ENCODE measurements around the gene LHB. TPM values are rescaled to one million over a fixed set of nuclear protein-coding genes. Genes with fewer than 3 reads are reported as not detected.

The LHB gene
- total and polyA plus RNA-seq, 12 donors: 0.38 to 8.8 (median 1.8) TPM; not detected in 5

DNA sequence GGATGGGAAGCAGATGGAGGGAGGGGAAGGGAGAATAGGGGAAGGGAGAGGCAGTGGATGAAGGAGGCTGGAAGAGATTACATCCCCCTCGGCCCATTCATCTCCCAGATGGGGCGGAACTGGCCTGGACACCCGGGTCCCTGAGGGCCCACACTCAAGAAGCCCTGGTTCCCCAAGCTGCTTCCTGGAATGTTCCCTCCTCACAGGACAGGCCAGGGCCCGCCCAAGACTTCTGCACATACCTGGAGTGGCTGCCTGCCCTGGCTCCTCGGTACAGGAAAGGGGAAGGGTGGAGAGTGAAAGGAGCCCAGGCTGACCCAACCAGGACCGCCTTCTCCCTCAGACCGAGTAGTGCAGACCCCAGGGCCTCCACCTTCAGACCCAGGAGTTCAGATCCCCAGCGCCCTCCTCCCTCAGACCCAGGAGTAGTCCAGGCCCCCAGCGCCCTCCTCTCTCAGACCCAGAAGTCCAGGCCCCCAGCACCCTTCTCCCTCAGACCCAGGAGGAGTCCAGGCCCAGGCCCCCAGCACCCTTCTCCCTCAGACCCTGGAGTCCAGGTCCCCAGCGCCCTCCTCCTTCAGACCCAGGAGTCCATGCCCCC is 47.2 kb upstream of the LHB start:
- intact Hi-C loops (cut with DNase I): no loop called here
- TF ChIP-seq POLR2A (IDR thresholded peaks at IDR 0.05): no peak
- TF ChIP-seq CTCF (IDR thresholded peaks at IDR 0.05): no peak
- Histone ChIP-seq H3K9me3 (replicated peaks in 1 of 3) (no peaks in the 10 kb centered on the region), H3K4me3 (no peak overlapping the region), H3K27me3 (peaks cover 6% of the 10 kb centered on the region), H3K36me3 (replicated peaks in 1 of 2) (no peaks in the 10 kb centered on the region), H3K27ac (no peak overlapping the region), H3K4me1 (replicated peaks in 1 of 2) (peaks cover 0 to 6% of the 10 kb centered on the region in 2 donors)
- DNase-seq: no peak
- 59 to 71% (median 67%) methylated on average over 3 to 10 of the region's 10 CpGs for WGBS, 4 donors

- H3K9me3 ChIP-seq (replicated peaks in 1 of 3): no peaks in the 10 kb centered on the region
- WGBS, 4 donors: 73 to 80% (median 76%) methylated on average over 1 to 25 of the region's 25 CpGs; no CpG with 5 or more reads in 1 of the 4 donors
- no peak overlapping the region for H3K4me3 ChIP-seq
- peaks cover 10% of the 10 kb centered on the region for H3K27me3 ChIP-seq
- no peaks in the 10 kb centered on the region for H3K36me3 ChIP-seq (replicated peaks in 1 of 2)
- H3K4me1 ChIP-seq (replicated peaks in 1 of 2): peaks cover 0 to 22% of the 10 kb centered on the region in 2 donors
- no peak overlapping the region for H3K27ac ChIP-seq
- TF ChIP-seq CTCF (IDR thresholded peaks at IDR 0.05) (no peak), POLR2A (IDR thresholded peaks at IDR 0.05) (no peak)
- intact Hi-C loops (cut with DNase I): no loop called here
- no peak for DNase-seq
Observed at GRCh38 chr19:49061445-49061844, 44.6 kb upstream of the LHB start.

DNA sequence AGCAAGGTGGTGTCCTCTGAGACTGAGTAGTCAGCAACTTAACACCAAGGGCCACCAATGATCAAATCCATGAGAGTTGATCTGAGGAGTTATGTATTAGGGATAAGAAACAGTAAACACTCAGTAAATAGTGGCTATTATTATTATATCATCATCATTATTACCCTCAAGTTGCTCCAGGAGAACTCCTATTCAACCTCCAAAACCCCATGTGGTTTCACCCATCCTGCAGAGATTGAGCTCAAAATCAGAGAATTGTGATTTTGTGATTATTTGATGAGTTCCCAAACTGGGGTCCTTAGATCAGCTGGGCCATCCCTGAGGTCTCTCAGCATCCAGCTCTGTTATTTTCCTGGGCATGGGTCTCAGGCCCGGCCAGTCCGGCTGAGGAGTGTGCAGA is 44.1 kb upstream of the LHB start:
- 80 to 100% (median 98%) methylated on average over 2 of the region's 2 CpGs for WGBS, 4 donors
- intact Hi-C loops (cut with DNase I): no loop called here
- Histone ChIP-seq H3K27me3 (peaks cover 10% of the 10 kb centered on the region), H3K36me3 (replicated peaks in 1 of 2) (no peaks in the 10 kb centered on the region), H3K27ac (no peak overlapping the region), H3K9me3 (replicated peaks in 1 of 3) (no peaks in the 10 kb centered on the region), H3K4me3 (no peak overlapping the region), H3K4me1 (replicated peaks in 1 of 2) (peaks cover 0 to 26% of the 10 kb centered on the region in 2 donors)
- no peak for TF ChIP-seq CTCF (IDR thresholded peaks at IDR 0.05)
- no peak for TF ChIP-seq POLR2A (IDR thresholded peaks at IDR 0.05)
- DNase-seq: no peak

DNA sequence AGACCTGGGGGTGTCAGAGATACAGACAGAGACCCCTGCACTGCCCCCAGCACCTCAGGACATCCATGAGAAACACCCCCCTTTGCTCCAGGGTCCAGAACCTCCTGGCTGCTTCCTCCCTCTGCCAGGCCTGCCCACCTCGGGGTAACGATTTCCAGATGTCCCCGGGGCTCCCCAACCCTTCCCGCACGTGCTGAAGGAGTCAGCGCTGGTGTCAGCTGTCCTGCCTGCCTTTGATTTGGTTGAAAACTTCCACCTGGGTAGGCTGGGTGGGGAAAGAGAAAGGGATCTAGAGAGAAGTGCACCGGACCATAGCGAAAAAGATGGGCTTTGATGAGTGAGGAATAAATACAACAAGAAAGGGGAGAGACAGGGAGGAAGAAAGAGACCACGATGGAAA is 42.2 kb upstream of the LHB start:
- no peaks in the 10 kb centered on the region for H3K36me3 ChIP-seq (replicated peaks in 1 of 2)
- DNase-seq: no peak
- intact Hi-C loops (cut with DNase I): no loop called here
- H3K4me3 ChIP-seq: no peak overlapping the region
- H3K27me3 ChIP-seq: peaks cover 5% of the 10 kb centered on the region
- 56 to 65% (median 61%) methylated on average over 9 of the region's 9 CpGs for whole genome bisulfite sequencing, 4 donors
- no peak for TF ChIP-seq CTCF (IDR thresholded peaks at IDR 0.05)
- peaks cover 0 to 22% of the 10 kb centered on the region in 2 donors for H3K4me1 ChIP-seq (replicated peaks in 1 of 2)
- no peaks in the 10 kb centered on the region for H3K9me3 ChIP-seq (replicated peaks in 1 of 3)
- H3K27ac ChIP-seq: no peak overlapping the region
